OCI-LY1 (cell line): Measurements from ENCODE around the gene CWC22.

Experiments used
- H2AFZ ChIP-seq: fragments of 200-600 bp; sonication (generic), shearing (Covaris generic); 2 replicates; pipeline ENCODE4 v1.6.0; 2014; ENCODE audit warnings: antibody characterized with exemption, mild to moderate bottlenecking, low read length
- H3F3A ChIP-seq: fragments of 200-600 bp; sonication (generic), shearing (Covaris generic); 2 replicates; pipeline ENCODE4 v1.6.0; 2014; ENCODE audit warnings: mild to moderate bottlenecking, antibody characterized with exemption, low read length, moderate library complexity; ENCODE audit not compliant: insufficient read depth
- H3K27ac ChIP-seq: fragments of 200-600 bp; sonication (generic); 2 replicates; pipeline ENCODE4 v1.5.1; 2014; ENCODE audit warnings: low read length, mixed run types, mild to moderate bottlenecking, low read depth; ENCODE audit not compliant: poor library complexity, severe bottlenecking
- H3K27me3 ChIP-seq: fragments of 200-600 bp; sonication (generic); 2 replicates; pipeline ENCODE4 v1.6.0; 2014; ENCODE audit warnings: antibody characterized with exemption, mild to moderate bottlenecking, low read length, moderate library complexity; ENCODE audit not compliant: insufficient read depth
- H3K36me3 ChIP-seq: fragments of 200-600 bp; sonication (generic); 2 replicates; pipeline ENCODE4 v1.6.1; 2014; ENCODE audit warnings: mild to moderate bottlenecking, antibody characterized with exemption, low read length, moderate library complexity, mixed read lengths; ENCODE audit not compliant: insufficient read depth
- H3K4me1 ChIP-seq: fragments of 200-600 bp; sonication (generic); 2 replicates; pipeline ENCODE4 v1.5.1; 2014; ENCODE audit warnings: mild to moderate bottlenecking, low read length, moderate library complexity; ENCODE audit not compliant: insufficient read depth, severe bottlenecking
- H3K4me2 ChIP-seq: fragments of 200-600 bp; sonication (generic), shearing (Covaris generic); 2 replicates; pipeline ENCODE4 v1.6.1; 2014; ENCODE audit warnings: low read length
- H3K4me3 ChIP-seq: fragments of 200-600 bp; sonication (generic); 2 replicates; pipeline ENCODE4 v1.5.1; 2014; ENCODE audit warnings: low read length, low read depth, mild to moderate bottlenecking, mixed read lengths; ENCODE audit not compliant: poor library complexity, severe bottlenecking
- H3K79me2 ChIP-seq: fragments of 200-600 bp; shearing (Covaris generic); 2 replicates; pipeline ENCODE4 v1.6.1; 2016; ENCODE audit warnings: mixed run types, low read length, mixed read lengths; ENCODE audit not compliant: insufficient read depth
- H3K9ac ChIP-seq: fragments of 200-600 bp; sonication (generic), shearing (Covaris generic); 2 replicates; pipeline ENCODE4 v1.6.1; 2014; ENCODE audit warnings: mild to moderate bottlenecking, low read length, mixed read lengths
- H3K9me2 ChIP-seq: fragments of 200-600 bp; sonication (generic), shearing (Covaris generic); 2 replicates; pipeline ENCODE4 v1.6.1; 2014; ENCODE audit warnings: low read depth, mild to moderate bottlenecking, low read length, mixed read lengths
- H3K9me3 ChIP-seq: fragments of 200-600 bp; shearing (Covaris generic); 2 replicates; pipeline ENCODE4 v1.6.1; 2014; ENCODE audit warnings: low read length, mixed read lengths
- H4K20me1 ChIP-seq: fragments of 200-600 bp; sonication (generic), shearing (Covaris generic); 2 replicates; pipeline ENCODE4 v1.6.0; 2016; ENCODE audit warnings: mild to moderate bottlenecking, low read length; ENCODE audit not compliant: insufficient read depth
- CTCF ChIP-seq: fragments of 200-600 bp; sonication (generic), shearing (Covaris generic); IDR thresholded peaks from 2 replicates; pipeline ENCODE4 v1.5.1; 2017; ENCODE audit warnings: mild to moderate bottlenecking, antibody characterized with exemption, low read length, moderate library complexity, mixed read lengths
- EZH2 ChIP-seq: fragments of 200-600 bp; sonication (generic), shearing (Covaris generic); IDR thresholded peaks from 2 replicates; pipeline ENCODE4 v1.8.0; 2017; ENCODE audit warnings: borderline replicate concordance, mixed run types, mild to moderate bottlenecking, antibody characterized with exemption, low read length, moderate library complexity, mixed read lengths

The CWC22 gene

GRCh38 chr2:179898873-179899272 is 108.2 kb downstream of the CWC22 start:
- peak; percentile 71 for TF ChIP-seq CTCF
- no peak for TF ChIP-seq EZH2

More at GRCh38 chr2:179898873-179899272, 108.2 kb downstream of the CWC22 start:
- H4K20me1 ChIP-seq, result no peaks in the 10 kb centered on the region
- no peaks in the 10 kb centered on the region for H3K79me2 ChIP-seq
- no peaks in the 10 kb centered on the region for H3K9me2 ChIP-seq
- no peak overlapping the region for H3K4me2 ChIP-seq
- no peaks in the 10 kb centered on the region for H3F3A ChIP-seq
- no peaks in the 10 kb centered on the region for H3K27me3 ChIP-seq
- peak overlapping the region; percentile 68; the same call in 1 of the 2 replicates for H2AFZ ChIP-seq
- peaks cover 2% of the 10 kb centered on the region; the same call in 1 of the 2 replicates for H3K9me3 ChIP-seq
- no peaks in the 10 kb centered on the region for H3K36me3 ChIP-seq
- H3K4me1 ChIP-seq, result peaks cover 9% of the 10 kb centered on the region
- H3K4me3 ChIP-seq, result no peak overlapping the region
- H3K9ac ChIP-seq, result no peak overlapping the region
- H3K27ac ChIP-seq, result no peak overlapping the region
